Middle frontal gyrus (tissue), 1 donor: ENCODE data around the gene RSKR.
"Not testable (repeated sequence)": the region's sequence is repeated elsewhere in the genome, so short reads cannot be mapped to it uniquely, and the experiment has no call there.

Source experiments
- DNase-seq: peaks from one replicate; pipeline ENCODE4 v3.0.0-alpha.2; 2015; ENCODE audit warnings: low spot score; ENCODE audit errors: extremely low spot score

Gene RSKR, protein sequence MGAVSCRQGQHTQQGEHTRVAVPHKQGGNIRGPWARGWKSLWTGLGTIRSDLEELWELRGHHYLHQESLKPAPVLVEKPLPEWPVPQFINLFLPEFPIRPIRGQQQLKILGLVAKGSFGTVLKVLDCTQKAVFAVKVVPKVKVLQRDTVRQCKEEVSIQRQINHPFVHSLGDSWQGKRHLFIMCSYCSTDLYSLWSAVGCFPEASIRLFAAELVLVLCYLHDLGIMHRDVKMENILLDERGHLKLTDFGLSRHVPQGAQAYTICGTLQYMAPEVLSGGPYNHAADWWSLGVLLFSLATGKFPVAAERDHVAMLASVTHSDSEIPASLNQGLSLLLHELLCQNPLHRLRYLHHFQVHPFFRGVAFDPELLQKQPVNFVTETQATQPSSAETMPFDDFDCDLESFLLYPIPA

DNA sequence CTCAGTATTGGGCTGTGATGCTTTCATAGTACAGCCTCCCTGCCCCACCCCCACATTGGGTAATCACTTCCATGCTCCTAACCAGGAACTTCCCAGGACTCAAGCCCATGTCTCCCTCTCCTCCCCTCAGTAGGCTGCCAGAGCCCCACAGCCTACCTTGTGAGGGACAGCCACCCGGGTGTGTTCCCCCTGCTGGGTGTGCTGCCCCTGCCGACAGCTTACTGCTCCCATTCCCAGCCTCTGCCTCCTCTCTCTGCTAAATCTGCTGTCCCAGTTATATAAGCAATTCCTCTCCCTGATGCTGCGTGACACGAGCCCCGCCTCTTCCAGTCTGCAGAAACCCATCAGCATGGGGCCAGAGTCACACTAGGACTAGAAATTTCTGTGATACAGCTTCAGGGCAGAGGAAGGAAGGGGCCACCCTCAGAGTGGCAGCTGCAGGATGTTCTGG is at the start of gene RSKR:
TSS of gene RSKR (minus strand) at position 255 of the 451 bp plus-strand sequence. CDS start at position 231, 24 bp downstream.
- peak; percentile 17 for DNase-seq

DNA sequence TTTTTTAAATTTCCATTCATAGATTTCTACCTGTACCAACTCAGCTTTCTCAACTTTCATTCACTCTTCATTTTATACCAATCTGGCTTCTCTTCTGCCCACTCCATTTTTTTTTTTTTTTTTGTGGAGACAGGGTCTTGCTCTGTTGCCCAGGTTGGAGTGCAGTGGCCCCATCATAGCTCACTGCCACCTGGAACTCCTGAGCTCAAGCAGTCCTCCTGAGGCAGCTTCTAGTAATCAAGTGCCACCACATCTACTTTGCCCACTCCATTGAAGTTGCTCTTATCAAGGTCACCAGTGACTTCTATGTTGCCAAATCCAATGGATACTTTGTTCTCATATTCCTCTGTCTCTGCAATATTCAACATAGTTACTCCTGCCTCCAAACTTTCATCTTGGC is 49.7 kb upstream of the RSKR start:
- DNase-seq: no peak

DNA sequence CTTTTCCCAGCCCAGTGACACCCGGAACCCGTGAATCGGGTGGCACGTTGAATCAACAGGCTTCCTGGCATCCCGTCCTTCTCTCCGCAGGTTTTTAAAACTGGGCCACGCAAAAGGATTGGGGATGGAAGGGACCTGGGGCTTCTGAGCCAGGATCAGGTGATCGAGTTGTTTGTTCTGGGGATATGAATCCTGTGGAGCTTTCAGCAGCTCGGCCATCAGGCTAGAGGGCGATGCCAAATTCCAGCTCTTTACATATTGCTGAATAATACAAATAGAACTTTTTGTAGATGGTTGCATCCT is 48.5 kb upstream of the RSKR start:
- DNase-seq: no peak

DNA sequence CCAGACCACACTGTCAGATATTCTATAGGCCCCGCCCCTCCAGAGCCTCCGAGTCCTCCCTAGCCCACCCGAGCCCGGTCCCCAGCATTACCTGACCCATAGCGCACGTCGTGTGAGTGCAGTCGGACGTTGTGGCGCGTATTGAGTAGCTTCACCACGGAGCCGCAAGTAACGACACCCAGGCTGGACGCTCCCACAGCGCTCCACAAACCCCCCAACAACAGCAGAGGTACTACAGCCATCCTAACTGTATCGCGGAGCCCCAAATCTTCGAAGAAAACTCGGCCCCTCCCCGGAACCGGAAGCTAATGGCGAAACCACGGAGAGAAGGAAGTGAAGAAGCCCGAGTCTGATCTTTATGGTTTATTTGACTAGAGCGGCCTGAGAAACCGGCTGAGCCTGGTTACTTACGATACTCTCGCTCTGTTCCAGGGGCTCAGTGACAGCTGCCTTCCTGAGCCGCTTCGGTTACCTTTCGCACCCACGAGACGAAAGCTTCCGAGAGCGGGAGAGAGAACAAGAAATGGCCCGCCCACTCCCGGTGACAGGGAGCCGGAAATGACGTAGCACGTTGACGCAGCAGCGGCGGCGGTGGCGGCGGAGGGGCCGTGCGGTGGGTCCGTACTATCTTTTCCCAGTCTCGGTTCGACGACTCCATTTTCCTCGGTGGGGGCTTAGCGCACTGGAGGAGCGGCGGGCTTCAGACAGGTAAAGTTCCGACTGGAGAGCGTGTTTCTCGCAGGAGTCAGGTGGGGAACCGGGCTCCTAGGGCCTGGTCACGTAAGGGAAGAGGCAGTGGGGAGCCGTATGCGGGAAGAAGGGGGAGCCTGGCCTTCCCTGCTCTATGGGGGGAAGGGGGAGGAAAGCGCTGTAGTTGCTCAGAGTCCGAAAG is 47.9 kb upstream of the RSKR start, which contains the start of the genes SDF2 and SUPT6H:
TSS of gene SDF2 (minus strand) at position 272 of the 892 bp plus-strand sequence. CDS start at position 242, 30 bp downstream.
TSS of gene SUPT6H (plus strand) at position 571 of the 892 bp plus-strand sequence. CDS start 11,197 bp downstream, outside the sequence.
- peak; percentile 90 for DNase-seq

DNA sequence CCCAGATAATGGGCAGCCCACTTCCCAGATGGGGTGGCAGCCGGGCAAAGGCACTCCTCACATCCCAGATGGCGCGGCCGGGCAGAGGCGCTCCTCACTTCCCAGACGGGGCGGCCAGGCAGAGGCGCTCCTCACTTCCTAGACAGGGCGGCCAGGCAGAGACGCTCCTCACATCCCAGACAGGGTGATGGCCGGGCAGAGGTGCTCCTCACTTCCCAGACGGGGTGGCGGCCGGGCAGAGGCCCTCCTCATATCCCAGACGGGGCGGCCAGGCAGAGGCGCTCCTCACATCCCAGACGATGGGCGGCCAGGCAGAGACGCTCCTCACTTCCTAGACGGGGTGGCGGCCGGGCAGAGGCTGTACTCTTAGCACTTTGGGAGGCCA is 45.5 kb upstream of the RSKR start:
- not testable (repeated sequence) for DNase-seq

DNA sequence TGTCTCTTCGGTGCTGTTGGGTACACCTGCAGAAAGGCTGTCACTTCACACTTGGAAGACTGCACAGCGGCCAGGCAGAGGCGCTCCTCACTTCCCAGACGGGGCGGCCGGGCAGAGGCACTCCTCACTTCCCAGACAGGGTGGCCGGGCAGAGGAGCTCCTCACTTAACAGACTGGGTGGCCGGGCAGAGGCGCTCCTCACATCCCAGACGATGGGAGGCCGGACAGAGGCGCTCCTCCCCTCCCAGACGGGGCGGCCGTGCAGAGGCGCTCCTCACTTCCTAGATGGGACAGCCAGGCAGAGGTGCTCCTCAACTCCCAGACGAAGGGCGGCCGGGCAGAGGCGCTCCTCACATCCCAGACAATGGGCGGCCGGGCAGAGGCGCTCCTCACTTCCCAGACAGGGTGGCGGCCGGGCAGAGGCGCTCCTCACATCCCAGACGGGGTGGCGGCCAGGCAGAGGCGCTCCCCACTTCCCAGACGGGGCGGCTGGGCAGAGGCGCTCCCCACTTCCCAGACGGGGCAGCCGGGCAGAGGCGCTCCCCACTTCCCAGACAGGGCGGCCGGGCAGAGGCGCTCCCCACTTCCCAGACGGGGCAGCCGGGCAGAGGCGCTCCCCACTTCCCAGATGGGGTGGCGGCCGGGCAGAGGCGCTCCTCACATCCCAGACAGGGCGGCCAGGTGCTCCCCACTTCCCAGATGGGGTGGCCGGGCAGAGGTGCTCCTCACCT is 44.9 kb upstream of the RSKR start:
- not testable (repeated sequence) for DNase-seq

DNA sequence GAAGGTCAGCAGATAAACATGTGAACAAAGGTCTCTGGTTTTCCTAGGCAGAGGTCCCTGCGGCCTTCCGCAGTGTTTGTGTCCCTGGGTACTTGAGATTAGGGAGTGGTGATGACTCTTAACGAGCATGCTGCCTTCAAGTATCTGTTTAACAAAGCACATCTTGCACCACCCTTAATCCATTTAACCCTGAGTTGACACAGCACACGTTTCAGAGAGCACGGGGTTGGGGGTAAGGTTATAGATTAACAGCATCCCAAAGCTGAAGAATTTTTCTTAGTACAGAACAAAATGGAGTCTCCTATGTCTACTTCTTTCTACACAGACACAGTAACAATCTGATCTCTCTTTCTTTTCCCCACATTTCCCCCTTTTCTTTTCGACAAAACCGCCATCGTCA is 44.4 kb upstream of the RSKR start:
- DNase-seq: not testable (repeated sequence)

DNA sequence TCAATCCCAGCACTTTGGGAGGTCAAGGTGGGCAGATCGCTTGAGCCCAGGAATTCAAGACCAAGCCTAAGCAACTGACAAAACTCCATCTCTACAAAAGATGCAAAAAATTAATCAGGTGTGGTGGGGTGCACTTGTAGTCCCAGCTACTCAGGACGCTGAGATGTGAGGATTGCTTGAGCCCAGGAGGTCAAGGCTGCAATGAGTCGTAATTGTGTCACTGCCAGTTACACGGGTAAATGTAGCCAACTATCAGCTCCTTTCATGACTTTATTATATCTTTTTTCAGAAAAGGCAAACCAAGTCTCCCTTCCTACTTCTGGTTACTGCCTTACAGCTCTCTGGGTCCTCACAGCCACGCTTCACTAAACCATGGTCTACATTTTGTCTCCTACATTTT is 43.8 kb upstream of the RSKR start:
- no peak for DNase-seq

DNA sequence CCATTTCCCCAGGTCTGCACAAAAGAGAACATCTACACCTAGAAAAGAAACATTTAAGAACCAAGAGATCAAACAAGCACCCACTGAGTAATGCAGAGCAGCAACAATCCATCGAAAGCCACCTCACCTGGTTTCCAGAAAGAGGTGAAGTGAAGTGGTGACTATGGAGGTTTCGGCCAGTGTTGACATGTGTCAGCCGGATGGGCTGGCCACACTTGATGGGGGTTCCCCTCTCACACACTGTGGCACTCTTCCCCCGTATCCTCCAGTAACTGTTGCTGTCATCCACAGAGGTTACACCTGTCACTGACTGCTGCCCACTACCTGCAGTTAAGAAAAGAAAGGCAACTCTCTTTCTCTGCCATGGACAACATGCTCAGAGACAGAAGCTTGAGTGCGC is 41.2 kb upstream of the RSKR start:
- no peak for DNase-seq

DNA sequence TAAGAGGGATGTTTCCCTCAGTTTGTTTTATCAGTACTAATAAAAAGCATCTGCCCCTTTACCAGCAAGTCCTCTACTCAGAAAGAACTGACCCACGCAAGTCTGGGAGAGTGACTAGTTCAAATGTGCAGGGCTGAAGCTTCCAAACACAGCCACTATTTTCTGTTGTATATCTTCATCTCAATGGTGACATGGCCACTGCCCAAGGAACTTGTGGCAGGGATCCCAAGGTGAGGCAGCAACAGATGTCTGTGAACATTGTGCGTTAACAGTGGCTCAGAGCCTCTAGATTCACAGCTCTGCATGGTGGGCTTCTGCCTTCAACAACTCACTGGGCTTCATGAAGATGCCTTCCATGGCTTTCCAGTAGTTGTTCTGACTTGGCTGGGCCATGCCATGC is 34.7 kb upstream of the RSKR start:
- no peak for DNase-seq

DNA sequence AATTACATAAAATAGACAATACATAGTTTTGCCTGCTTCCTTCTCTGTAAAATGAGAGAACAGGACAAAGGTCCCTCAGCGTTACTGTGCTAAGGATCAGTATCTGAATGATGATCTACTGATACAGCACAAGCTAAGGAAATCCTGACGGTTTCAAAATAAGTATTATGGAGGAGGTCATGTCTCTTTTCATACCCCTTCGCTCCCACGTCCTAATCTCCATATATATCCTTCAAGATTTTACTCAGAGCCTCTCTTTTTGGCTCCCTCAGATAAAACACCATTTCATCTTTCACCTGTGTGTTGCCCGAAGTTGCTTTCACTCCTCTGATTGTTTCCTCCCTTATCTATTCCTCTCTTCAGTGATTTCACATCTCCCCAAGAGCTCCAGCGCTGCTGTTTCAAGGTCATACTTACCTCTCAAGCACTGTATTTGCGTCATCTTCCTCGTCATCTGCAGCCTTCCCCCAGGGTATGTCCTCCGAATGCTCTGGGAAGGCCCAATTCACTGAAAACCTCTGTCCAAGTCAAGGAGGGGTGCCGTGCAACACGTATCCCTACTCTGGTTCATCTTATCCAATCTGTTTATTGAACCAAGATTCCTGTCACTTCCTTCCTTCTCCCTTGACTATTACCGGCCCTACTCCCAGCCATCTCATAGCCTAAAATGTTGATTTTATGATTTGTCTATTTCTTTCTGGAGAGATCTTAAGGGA is 32.2 kb upstream of the RSKR start:
- no peak for DNase-seq

DNA sequence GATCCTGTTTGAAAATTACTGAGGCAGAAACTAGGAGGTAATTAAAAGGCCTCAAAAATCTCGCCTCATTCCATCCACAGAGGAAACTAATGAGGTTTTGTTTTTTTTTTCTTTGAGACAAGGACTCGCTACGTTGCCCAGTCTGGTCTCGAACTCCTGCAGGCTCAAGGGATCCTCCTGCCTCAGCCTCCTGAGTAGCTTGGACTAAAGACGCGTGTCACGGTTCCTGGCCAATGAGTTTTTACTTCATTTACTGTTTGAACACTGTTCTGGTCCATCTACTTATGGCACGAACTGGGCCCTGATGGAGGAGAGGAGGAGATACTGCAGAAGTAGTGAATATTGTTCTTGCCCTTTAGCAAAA is 31.6 kb upstream of the RSKR start:
- no peak for DNase-seq

DNA sequence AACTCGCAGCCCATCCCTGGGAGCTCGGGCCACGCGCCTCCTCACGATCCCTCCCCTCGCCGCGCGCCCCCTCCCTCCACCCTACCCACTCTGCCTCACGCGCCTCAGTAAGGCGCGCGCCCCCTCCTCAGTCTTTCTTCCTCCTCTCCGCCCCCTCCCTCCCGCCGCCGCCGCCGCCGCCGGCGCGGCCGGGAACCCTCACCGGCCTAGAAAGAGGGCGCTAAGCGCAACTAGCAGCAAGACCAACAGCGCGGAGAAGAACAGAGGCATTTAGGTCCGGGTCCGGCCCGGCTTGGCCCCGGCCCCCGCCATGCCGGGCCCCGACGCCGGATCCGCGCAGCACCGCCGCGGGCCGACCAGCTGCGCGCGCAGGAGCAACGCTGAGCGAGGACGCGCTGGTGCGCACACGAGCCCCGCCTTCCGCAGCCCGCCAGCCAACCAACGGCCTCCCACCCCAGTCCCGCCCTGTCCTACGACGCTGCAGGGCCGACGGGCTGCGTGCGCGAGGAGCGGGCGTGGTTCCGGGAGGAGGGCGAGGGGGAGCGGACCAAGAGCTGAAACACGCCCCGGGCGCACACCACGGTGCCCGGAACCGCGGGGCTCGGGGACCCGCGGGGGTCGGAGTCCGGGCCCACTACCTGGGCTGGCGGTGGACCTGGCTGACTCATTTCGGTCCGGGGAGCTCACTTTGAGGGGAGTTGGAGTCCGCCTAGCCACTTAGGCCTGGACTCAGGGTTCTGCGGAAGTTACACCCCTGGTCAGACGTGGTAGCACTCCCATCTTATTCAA is 31.0 kb upstream of the RSKR start, which contains the start of gene BLTP2:
TSS of gene BLTP2 (minus strand) at position 372 of the 789 bp plus-strand sequence. CDS start at position 270, 102 bp downstream.
- peak; percentile 93 for DNase-seq

DNA sequence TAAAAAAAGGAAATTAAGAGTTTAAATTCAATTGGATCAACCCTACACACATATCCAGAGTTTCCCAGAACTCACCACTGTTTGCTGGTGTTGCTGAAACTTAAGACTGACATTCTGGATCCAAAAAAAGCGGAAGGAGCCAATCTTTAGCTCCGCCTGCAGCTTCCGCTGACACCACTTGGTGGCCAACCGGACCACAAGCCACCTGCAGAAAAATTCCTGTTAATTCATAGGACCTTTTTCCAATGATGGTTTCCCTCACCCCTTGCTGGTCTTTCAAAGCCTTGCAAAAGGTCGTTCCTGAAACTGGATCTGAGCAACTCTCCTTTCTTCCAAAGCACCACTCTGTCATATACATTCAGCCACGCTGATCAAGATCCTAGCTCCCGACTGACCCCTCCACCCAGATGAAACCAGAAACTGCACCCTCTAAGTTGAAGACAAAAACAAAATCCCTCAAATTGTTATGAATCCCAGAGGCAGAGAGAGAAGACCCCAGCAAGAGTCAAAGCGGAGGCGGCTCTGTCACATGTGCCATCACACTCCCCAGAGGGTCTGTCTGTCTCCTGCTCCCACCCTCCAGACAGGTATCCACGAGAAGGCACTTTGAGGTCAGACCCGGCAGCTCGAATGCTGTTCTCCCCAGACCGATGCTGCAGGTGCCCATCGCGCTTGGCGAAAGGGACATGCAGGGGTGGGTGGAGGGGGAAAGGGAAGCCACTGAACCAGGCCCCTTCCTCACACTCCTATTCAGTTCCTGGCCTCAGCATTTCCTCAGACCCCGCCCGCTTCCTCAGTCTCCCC is 30.2 kb upstream of the RSKR start:
- no peak for DNase-seq

DNA sequence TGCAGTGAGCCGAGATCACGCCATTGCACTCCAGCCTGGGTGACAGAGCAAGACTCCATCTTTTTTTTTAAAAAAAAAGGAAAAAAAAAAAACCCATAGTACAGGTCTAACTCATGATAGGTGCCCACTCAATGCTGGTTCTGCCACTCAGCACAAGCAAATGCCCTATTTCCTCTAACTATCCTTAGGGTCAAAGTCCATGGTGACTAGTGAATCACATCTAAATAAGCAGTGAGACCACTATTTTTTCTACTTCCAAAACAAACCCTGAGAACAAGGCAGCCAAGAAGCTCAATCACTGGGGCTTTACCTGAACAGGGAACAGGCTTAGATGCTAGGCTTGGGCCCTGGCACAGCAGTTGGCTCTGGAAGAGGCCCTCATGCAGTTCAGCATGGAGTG is 27.6 kb upstream of the RSKR start:
- no peak for DNase-seq

DNA sequence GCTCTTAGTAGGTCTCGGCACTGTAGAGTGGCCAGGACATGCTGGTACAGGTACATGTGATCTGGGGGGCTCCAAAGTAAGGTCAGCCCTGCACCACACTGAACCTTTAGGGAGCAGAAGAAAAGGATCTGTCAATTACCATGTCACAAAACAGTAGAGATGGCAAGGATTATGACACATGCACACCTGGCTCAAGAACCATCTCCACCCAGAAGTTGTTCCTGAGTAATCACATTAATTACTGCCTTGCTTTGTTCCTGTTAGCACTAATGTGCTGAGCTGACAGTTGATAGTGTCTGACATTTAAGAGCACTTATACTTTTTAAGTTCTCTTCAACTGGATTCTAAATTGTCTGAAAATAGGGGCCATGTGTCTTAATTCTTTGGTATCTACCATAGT is 21.5 kb upstream of the RSKR start:
- DNase-seq: no peak

DNA sequence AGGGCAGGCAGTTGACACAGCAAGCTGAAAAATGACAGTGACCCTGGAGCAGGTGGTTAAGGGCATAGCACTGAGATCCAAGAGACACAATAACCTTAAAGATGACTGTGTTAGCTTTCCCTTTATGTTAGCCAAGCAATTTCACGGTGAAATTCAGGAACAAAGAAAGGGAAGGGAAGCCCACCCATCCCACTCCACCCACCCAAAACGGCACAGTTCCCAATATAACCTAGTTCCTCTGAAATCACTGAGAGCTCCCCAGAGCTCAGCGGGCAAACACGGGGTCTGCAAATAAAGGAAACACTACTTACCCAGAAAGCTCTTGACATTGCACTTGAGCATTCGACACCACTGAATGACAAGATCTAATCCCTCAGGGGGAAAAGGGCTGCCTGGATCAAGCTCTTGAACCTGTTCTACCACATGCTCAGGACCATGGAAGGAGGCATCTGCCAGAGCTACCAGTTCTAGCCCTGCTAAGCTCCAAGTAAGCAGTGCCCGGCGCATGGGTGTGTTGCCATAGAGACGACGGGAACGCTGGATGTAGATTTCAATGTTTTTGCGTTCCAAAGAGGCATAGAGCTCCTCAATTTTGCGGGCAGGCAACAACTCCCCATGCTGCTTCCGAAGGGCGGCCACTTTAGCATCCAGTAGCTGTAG is 20.4 kb upstream of the RSKR start:
- no peak for DNase-seq

DNA sequence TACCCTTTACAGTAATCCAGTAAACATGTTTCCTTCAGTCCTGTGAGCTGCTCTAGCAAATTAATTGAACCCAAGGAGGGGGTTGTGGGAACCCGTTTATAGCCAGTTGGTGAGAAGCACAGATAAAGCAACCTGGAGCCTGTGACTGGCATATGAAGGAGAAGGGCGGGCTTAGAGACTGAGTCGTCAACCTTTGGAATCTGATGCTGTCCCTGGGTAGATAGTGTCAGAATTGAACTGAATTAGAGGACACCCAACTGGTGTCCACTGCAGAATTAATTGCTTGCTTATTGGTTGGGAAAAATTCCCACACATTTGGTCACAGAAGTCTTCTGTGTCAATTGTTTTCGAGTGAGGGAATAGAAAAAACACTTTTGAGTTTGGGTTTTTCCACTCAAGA is 12.8 kb upstream of the RSKR start:
- DNase-seq: no peak

DNA sequence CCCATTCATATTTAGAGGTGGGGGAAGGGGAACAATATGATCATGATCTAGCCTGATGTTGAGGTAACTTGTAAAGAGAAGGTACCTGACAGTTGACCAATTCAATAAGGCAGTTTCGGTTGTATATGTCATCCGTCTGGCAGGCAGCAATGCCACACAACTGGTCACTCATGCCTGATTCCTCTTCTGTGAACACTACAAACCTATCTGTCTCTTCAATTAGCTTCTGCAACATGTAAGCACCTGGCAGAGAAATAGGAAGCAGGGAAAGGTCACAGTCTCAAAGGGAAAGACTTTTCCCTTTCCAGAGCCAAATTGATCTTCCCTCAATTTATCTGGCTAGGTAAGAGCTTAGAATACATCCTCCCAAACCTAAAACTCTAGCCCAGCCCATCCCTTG is 10.2 kb upstream of the RSKR start:
- DNase-seq: no peak
